ENCODE data around the gene TNNI2.

DNA sequence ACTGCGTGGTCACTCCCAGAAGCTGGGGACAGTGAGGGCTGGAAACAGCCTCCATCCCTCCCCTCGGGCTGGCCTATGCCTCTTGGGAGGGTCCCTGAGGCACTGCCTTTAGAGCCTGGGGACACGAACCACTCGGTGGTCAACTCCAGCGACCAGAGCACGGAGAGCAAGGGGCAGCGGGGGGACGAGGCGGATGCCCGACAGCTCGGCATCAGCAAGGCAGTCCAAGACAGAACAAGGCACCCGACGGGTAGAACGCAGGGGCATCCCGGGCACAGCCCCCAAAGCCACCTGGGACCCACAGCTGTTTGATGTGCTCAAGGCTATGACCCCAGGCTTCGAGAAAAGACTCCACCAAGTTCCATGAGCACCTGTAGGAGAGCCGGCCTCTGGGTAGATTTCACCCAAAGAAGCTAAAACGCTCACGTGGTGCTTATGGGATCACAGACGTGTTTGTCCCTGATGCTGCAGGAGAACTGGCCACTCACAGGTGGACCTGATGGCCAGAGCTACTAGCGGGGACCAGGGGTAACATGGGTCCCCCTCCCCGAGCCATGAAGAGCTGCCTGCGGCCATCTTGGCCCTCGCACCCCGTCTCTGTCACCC is 13.6 kb downstream of the TNNI2 start:
- no peak for TF ChIP-seq POLR2AphosphoS5 (IDR thresholded peaks at IDR 0.05)
- TF ChIP-seq, protein P1, sequence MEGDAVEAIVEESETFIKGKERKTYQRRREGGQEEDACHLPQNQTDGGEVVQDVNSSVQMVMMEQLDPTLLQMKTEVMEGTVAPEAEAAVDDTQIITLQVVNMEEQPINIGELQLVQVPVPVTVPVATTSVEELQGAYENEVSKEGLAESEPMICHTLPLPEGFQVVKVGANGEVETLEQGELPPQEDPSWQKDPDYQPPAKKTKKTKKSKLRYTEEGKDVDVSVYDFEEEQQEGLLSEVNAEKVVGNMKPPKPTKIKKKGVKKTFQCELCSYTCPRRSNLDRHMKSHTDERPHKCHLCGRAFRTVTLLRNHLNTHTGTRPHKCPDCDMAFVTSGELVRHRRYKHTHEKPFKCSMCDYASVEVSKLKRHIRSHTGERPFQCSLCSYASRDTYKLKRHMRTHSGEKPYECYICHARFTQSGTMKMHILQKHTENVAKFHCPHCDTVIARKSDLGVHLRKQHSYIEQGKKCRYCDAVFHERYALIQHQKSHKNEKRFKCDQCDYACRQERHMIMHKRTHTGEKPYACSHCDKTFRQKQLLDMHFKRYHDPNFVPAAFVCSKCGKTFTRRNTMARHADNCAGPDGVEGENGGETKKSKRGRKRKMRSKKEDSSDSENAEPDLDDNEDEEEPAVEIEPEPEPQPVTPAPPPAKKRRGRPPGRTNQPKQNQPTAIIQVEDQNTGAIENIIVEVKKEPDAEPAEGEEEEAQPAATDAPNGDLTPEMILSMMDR (IDR thresholded peaks at IDR 0.05 in 8 of 11, conservative IDR thresholded peaks at IDR 0.05 in 3 of 11): no peak
- no peak for TF ChIP-seq POLR2A (IDR thresholded peaks at IDR 0.05)

Data from spleen (tissue), 7 donors.